IPS-18a (cell line): ENCODE data around the gene ADAMTSL1.

Experiments used
- H3K27ac ChIP-seq: one replicate; pipeline ENCODE4 v1.5.1; 2013; ENCODE audit warnings: low read length
- H3K27me3 ChIP-seq: one replicate; pipeline ENCODE4 v1.6.1; 2013; ENCODE audit warnings: mild to moderate bottlenecking, low read length; ENCODE audit not compliant: control insufficient read depth, insufficient read depth
- H3K36me3 ChIP-seq: one replicate; pipeline ENCODE4 v1.6.1; 2013; ENCODE audit warnings: low read depth, low read length; ENCODE audit not compliant: control insufficient read depth
- H3K4me1 ChIP-seq: one replicate; pipeline ENCODE4 v1.6.1; 2013; ENCODE audit warnings: low read depth, low read length; ENCODE audit not compliant: control insufficient read depth
- H3K4me3 ChIP-seq: one replicate; pipeline ENCODE4 v1.5.1; 2013; ENCODE audit warnings: low read length
- H3K9ac ChIP-seq: one replicate; pipeline ENCODE4 v1.6.1; 2013; ENCODE audit warnings: mild to moderate bottlenecking, low read length, moderate library complexity
- H3K9me3 ChIP-seq: one replicate; pipeline ENCODE4 v1.6.1; 2013; ENCODE audit warnings: low read depth, low read length; ENCODE audit not compliant: control insufficient read depth

The ADAMTSL1 gene

DNA sequence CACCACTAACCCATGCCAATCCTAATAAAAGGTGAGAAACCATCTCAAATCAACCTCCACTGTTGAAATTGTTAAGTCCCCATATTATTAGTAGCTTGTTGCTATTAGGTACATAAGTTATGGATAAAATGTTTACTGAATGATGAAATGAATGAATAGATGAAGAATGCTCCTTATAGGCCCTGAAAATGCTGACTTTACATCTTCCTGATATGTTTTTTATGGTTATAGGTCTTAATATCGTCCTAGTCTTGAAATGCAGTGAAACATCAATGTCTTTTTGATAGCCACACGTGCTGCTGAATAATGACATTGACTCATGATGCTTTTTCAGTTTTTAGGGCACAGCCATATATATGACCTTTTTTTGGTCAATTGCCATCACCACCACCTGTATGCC is 281.3 kb downstream of the ADAMTSL1 start:
- Histone ChIP-seq H3K9me3 (no peaks in the 10 kb centered on the region), H3K4me1 (no peaks in the 10 kb centered on the region), H3K27me3 (no peaks in the 10 kb centered on the region), H3K27ac (no peak overlapping the region), H3K4me3 (no peak overlapping the region), H3K9ac (no peak overlapping the region), H3K36me3 (no peaks in the 10 kb centered on the region)

DNA sequence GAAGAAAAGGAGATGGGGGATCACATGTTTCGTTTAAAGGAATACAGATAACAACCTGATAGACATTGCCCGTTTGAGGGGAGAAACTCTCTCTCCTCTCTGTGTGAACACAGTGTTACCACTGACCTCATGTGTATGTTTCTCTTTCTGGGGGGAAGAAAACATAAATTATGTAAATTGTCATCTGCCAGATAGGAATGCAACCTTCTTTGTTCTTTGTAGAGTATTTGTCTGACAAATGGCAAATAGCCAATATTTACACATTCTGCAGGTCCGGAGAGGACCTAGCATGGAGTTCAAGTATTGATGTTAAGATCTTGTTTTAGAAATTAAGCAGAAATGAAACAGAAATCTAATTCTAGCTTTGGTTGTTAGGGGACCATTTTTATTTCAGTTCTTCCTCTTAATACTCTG is 282.8 kb downstream of the ADAMTSL1 start:
- Histone ChIP-seq H3K27ac (no peak overlapping the region), H3K36me3 (no peaks in the 10 kb centered on the region), H3K9me3 (no peaks in the 10 kb centered on the region), H3K27me3 (no peaks in the 10 kb centered on the region), H3K4me1 (no peaks in the 10 kb centered on the region), H3K4me3 (no peak overlapping the region), H3K9ac (no peak overlapping the region)

DNA sequence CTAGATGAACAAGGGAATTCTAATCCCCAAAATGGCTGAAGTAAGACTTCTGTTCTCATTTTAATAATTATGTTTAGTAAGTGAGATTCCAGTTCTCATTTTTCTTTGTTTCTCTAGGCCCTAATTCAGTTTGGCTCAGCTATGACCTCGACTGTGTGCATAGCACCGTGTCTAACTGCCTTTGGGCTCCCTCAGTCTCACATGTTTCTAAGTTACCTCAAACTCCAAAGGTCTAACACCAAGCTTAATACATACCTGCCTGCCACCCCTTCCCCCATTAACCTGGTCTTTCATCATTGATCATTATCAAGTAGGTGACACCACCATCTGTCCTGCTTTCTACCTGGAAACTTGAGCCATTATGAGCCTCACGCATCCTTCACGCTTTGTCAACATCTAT is 285.9 kb downstream of the ADAMTSL1 start:
- H3K4me3 ChIP-seq, result no peak overlapping the region
- no peak overlapping the region for H3K9ac ChIP-seq
- H3K27ac ChIP-seq, result no peak overlapping the region

GRCh38 chr9:18761742-18762300 is 287.9 kb downstream of the ADAMTSL1 start:
- no peak overlapping the region for H3K27ac ChIP-seq
- no peaks in the 10 kb centered on the region for H3K36me3 ChIP-seq
- no peaks in the 10 kb centered on the region for H3K4me1 ChIP-seq
- H3K9ac ChIP-seq, result no peak overlapping the region
- no peaks in the 10 kb centered on the region for H3K9me3 ChIP-seq
- H3K4me3 ChIP-seq, result no peak overlapping the region
- no peaks in the 10 kb centered on the region for H3K27me3 ChIP-seq

More for the DNA sequence above, 285.9 kb downstream of the ADAMTSL1 start:
- H3K36me3 ChIP-seq, result no peaks in the 10 kb centered on the region
- H3K27me3 ChIP-seq, result no peaks in the 10 kb centered on the region
- H3K9me3 ChIP-seq, result no peaks in the 10 kb centered on the region
- no peaks in the 10 kb centered on the region for H3K4me1 ChIP-seq

- no peak overlapping the region for H3K27ac ChIP-seq
- H3K9me3 ChIP-seq, result no peaks in the 10 kb centered on the region
- no peaks in the 10 kb centered on the region for H3K27me3 ChIP-seq
- no peaks in the 10 kb centered on the region for H3K4me1 ChIP-seq
- no peaks in the 10 kb centered on the region for H3K36me3 ChIP-seq
- H3K4me3 ChIP-seq, result no peak overlapping the region
- no peak overlapping the region for H3K9ac ChIP-seq
Observed at GRCh38 chr9:18766989-18767550, 293.1 kb downstream of the ADAMTSL1 start.

- Histone ChIP-seq H3K27ac (no peak overlapping the region), H3K4me1 (no peaks in the 10 kb centered on the region), H3K27me3 (no peaks in the 10 kb centered on the region), H3K9ac (no peak overlapping the region), H3K36me3 (no peaks in the 10 kb centered on the region), H3K4me3 (no peak overlapping the region), H3K9me3 (no peaks in the 10 kb centered on the region)
Observed at GRCh38 chr9:18768951-18769622, 295.1 kb downstream of the ADAMTSL1 start.

- H3K27ac ChIP-seq, result no peak overlapping the region
- no peaks in the 10 kb centered on the region for H3K4me1 ChIP-seq
- no peaks in the 10 kb centered on the region for H3K36me3 ChIP-seq
Observed at GRCh38 chr9:18770131-18770908, 296.4 kb downstream of the ADAMTSL1 start.

DNA sequence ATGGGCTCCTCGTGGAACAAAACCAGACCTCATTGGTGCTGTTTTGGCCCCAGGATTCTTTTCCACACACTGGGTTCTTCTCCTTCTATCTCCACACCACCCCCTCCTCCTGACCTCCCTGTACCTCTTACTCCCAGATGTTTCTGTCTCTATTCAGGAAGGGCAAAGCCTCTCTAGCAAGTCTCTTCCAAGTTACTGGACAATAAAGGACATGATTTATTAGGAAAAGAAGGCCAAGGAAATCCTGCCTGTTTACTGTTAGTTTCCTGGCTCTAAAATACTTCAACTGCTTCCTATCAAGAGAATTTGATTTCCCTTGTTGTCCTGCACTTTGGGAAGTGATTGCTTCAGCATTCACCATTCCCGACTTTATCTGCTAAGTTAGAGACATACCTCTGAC is 297.1 kb downstream of the ADAMTSL1 start:
- Histone ChIP-seq H3K36me3 (no peaks in the 10 kb centered on the region), H3K27ac (no peak overlapping the region), H3K27me3 (no peaks in the 10 kb centered on the region)

More at GRCh38 chr9:18770131-18770908, 296.4 kb downstream of the ADAMTSL1 start:
- Histone ChIP-seq H3K9me3 (no peaks in the 10 kb centered on the region), H3K27me3 (no peaks in the 10 kb centered on the region), H3K4me3 (no peak overlapping the region), H3K9ac (no peak overlapping the region)

GRCh38 chr9:18771763-18772162 is 297.8 kb downstream of the ADAMTSL1 start:
- no peak overlapping the region for H3K4me3 ChIP-seq
- H3K4me1 ChIP-seq, result no peaks in the 10 kb centered on the region
- H3K9ac ChIP-seq, result no peak overlapping the region
- H3K27me3 ChIP-seq, result no peaks in the 10 kb centered on the region
- H3K9me3 ChIP-seq, result no peaks in the 10 kb centered on the region
- H3K36me3 ChIP-seq, result no peaks in the 10 kb centered on the region
- no peak overlapping the region for H3K27ac ChIP-seq

More for the DNA sequence above, 297.1 kb downstream of the ADAMTSL1 start:
- Histone ChIP-seq H3K4me3 (no peak overlapping the region), H3K4me1 (no peaks in the 10 kb centered on the region), H3K9ac (no peak overlapping the region), H3K9me3 (no peaks in the 10 kb centered on the region)

DNA sequence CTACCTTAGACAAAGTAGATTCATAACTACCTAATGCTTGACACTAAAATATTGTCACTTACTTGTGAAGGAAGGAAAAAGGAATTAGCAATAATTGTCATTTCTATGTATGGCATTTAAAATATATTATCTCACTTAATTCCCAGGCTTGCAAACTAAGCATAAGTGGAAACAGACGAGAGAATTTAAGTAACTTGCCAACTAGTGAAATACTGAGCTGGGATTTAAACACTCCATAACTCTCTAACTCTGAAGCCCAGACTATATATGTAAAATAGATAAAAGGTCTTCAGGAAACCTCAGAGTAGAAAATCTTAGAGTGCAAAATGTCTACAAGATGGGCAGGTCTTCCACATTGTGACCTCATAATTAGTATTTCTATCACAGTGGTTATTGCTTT is 301.3 kb downstream of the ADAMTSL1 start:
- Histone ChIP-seq H3K27ac (no peak overlapping the region), H3K36me3 (no peaks in the 10 kb centered on the region), H3K4me1 (no peaks in the 10 kb centered on the region), H3K9ac (no peak overlapping the region), H3K27me3 (no peaks in the 10 kb centered on the region), H3K9me3 (no peaks in the 10 kb centered on the region), H3K4me3 (no peak overlapping the region)

DNA sequence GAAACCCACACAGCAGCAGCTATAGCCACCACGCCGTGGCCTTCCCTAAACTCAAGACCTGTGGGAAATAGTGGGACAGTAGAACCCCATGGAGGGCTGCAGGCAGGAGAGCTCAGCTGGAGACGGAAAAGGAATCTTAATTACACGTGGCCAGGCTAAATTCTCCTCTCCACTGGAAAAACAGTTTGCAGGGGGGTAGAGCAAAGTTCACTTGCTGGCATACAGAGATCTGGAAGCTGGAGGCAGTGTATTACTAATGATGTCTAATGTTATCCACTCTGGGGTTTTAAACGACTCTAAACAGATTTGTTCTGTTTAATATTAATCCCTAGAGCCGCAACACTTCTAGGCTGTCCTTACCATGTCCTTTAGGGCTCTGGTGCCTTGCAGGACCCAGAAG is 302.0 kb downstream of the ADAMTSL1 start:
- H3K9me3 ChIP-seq, result no peaks in the 10 kb centered on the region
- H3K27ac ChIP-seq, result no peak overlapping the region
- no peak overlapping the region for H3K9ac ChIP-seq
- no peaks in the 10 kb centered on the region for H3K27me3 ChIP-seq
- H3K4me3 ChIP-seq, result no peak overlapping the region
- H3K36me3 ChIP-seq, result no peaks in the 10 kb centered on the region
- no peaks in the 10 kb centered on the region for H3K4me1 ChIP-seq
